Body of pancreas (tissue), 4 donors: Measurements from ENCODE around the gene SNAPC5. TPM values are rescaled to one million over a fixed set of nuclear protein-coding genes. Genes with fewer than 3 reads are reported as not detected.
A peak's percentile ranks its signal among the peaks of the same experiment; 100 is the strongest.
"Not testable (repeated sequence)": the region's sequence is repeated elsewhere in the genome, so short reads cannot be mapped to it uniquely, and the experiment has no call there.

Experiments
- ATAC-seq: fragments of 150-250 bp; one replicate; pipeline ENCODE4 v1.9.1; 2016
- DNase-seq, 4 donors: peaks; one replicate each; pipeline ENCODE4 v3.0.0-alpha.2; 2019
- H3K27ac ChIP-seq, 4 donors: fragments of 200-600 bp; sonication (generic); 1 replicate in 3 of 4; 2 replicates in 1 of 4; pipeline versions ENCODE4 v1.5.1 to v1.6.1; 2016 to 2019; ENCODE audit warnings: mild to moderate bottlenecking in 1 of 4, mixed read lengths in 1 of 4, moderate library complexity in 1 of 4
- H3K27me3 ChIP-seq, 2 donors: fragments of 200-600 bp; sonication (generic); one replicate each; pipeline ENCODE4 v1.6.0; 2016; ENCODE audit warnings: mild to moderate bottlenecking in 1 of 2
- H3K36me3 ChIP-seq, 2 donors: fragments of 200-600 bp; sonication (generic); replicated peaks in 1 of 2; 2 replicates each; pipeline ENCODE4 v1.5.1; 2016; ENCODE audit warnings: low read depth in 2 of 2; ENCODE audit not compliant: insufficient read depth in 1 of 2
- H3K4me1 ChIP-seq: fragments of 200-600 bp; sonication (generic); one replicate; pipeline ENCODE4 v1.6.0; 2016
- H3K4me3 ChIP-seq, 2 donors: fragments of 200-600 bp; sonication (generic); 1 replicate in 1 of 2; 2 replicates in 1 of 2; pipeline ENCODE4 v1.5.1; 2016 to 2019
- H3K9me3 ChIP-seq, 3 donors: fragments of 200-600 bp; sonication (generic); 1 replicate in 2 of 3; 2 replicates in 1 of 3; pipeline ENCODE4 v1.5.1; 2016
- POLR2A ChIP-seq, 3 donors: fragments of 450-650 bp; IDR thresholded peaks; one replicate each; pipeline ENCODE4 v1.6.1; 2016; ENCODE audit warnings: antibody characterized with exemption in 3 of 3, mild to moderate bottlenecking in 2 of 3
- WGBS, 2 donors: methylation state at CpG; one replicate each; pipeline ENCODE4 v1.1.5; 2017; 5-methylcytosine and 5-hydroxymethylcytosine counted together
- intact Hi-C: fragments of 100-400 bp; cut with DNase I; formaldehyde crosslinking; loops from one replicate; pipeline ENCODE4 v1.15.1; 2023
- total RNA-seq, 2 donors: library from RNA; depleted of rRNA; stranded (reverse); fragments of >200 nt; gene quantifications; one replicate each; pipeline ENCODE4 v1.1.0, GENCODE V29; 2016
- TF ChIP-seq, protein P1 (sequence below), 7 experiments: fragments of 450-650 bp in 4 of 7; fragments of 200-600 bp in 3 of 7; sonication (generic) in 3 of 7; IDR thresholded peaks; one replicate each; pipeline ENCODE4 v1.5.1; 2016 to 2019; ENCODE audit warnings: antibody characterized with exemption in 7 of 7

Gene SNAPC5
- total RNA-seq, 2 donors from 2014 or later = 13.5 to 14.5 TPM

- intact Hi-C loops = no loop called here
- DNase-seq = no peak
- no peaks in the 10 kb centered on the region for H3K9me3 ChIP-seq
- H3K36me3 ChIP-seq = peaks cover 10 to 25% of the 10 kb centered on the region in 2 donors
- TF ChIP-seq POLR2A (IDR thresholded peaks at IDR 0.05) = no peak
- TF ChIP-seq, protein P1, sequence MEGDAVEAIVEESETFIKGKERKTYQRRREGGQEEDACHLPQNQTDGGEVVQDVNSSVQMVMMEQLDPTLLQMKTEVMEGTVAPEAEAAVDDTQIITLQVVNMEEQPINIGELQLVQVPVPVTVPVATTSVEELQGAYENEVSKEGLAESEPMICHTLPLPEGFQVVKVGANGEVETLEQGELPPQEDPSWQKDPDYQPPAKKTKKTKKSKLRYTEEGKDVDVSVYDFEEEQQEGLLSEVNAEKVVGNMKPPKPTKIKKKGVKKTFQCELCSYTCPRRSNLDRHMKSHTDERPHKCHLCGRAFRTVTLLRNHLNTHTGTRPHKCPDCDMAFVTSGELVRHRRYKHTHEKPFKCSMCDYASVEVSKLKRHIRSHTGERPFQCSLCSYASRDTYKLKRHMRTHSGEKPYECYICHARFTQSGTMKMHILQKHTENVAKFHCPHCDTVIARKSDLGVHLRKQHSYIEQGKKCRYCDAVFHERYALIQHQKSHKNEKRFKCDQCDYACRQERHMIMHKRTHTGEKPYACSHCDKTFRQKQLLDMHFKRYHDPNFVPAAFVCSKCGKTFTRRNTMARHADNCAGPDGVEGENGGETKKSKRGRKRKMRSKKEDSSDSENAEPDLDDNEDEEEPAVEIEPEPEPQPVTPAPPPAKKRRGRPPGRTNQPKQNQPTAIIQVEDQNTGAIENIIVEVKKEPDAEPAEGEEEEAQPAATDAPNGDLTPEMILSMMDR (IDR thresholded peaks at IDR 0.05) = no peak
- H3K4me3 ChIP-seq = no peak overlapping the region
- no peak for ATAC-seq
- 41 to 71% methylated on average over 10 of the region's 10 CpGs for WGBS, 2 donors
- H3K27ac ChIP-seq = no peak overlapping the region
- H3K4me1 ChIP-seq = peaks cover 38% of the 10 kb centered on the region
- H3K27me3 ChIP-seq = no peaks in the 10 kb centered on the region
Measured at GRCh38 chr15:66502491-66502890, 4.9 kb upstream of the SNAPC5 start.

DNA sequence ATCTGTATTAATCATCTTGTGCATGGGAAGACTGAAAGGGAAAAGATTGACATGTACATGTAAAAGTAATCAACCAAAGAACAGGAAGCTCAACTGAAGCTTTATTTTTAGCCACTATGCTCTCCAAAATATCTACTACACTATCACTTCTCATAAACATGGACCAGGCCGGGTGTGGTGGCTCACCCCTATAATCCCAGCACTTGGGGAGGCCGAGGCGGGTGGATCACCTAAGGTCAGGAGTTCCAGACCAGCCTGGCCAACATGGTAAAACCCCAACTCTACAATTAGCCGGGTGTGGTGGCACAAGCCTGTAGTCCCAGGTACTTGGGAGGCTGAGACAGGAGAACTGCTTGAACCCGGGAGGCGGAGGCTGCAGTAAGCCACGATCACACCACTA is 2.8 kb upstream of the SNAPC5 start:
- H3K9me3 ChIP-seq, H3K27me3 ChIP-seq, intact Hi-C loops, DNase-seq, ATAC-seq, H3K4me3 ChIP-seq, H3K27ac ChIP-seq: not testable (repeated sequence)
- Histone ChIP-seq H3K4me1 (peaks cover 49% of the 10 kb centered on the region), H3K36me3 (peaks cover 10 to 25% of the 10 kb centered on the region in 2 donors)
- WGBS, 2 donors = 80 to 84% methylated on average over 7 of the region's 7 CpGs

GRCh38 chr15:66498501-66499386 is 1.2 kb upstream of the SNAPC5 start:
- ATAC-seq = no peak
- WGBS, 2 donors = 34 to 50% methylated on average over 3 of the region's 3 CpGs
- peak overlapping the region in 3 of 4 donors; percentile 82 to 89 (median 88) for H3K27ac ChIP-seq

GRCh38 chr15:66496951-66497501 is 536 bp downstream of the SNAPC5 start:
- Histone ChIP-seq H3K36me3 (peaks cover 10 to 28% of the 10 kb centered on the region in 2 donors), H3K4me1 (peaks cover 32% of the 10 kb centered on the region), H3K4me3 (peak overlapping the region; percentile 50 to 73), H3K27me3 (no peaks in the 10 kb centered on the region), H3K27ac (peak overlapping the region; percentile 82 to 89 (median 88)), H3K9me3 (no peaks in the 10 kb centered on the region)
- TF ChIP-seq POLR2A (IDR thresholded peaks at IDR 0.05) = no peak
- TF ChIP-seq, protein P1 (IDR thresholded peaks at IDR 0.05) = no peak
- DNase-seq (peak in 2 of 4 donors; percentile 13 to 18), ATAC-seq (peak; percentile 15)
- intact Hi-C loops = loop anchor here (10.0 kb wide), 1 partner anchor 112 kb away; the partner anchor contains the start of gene MAP2K1
- WGBS, 2 donors = 0 to 7% methylated on average over 4 to 17 of the region's 17 CpGs

More at GRCh38 chr15:66498501-66499386, 1.2 kb upstream of the SNAPC5 start:
- intact Hi-C loops = loop anchor here (10.0 kb wide), 1 partner anchor 114 kb away; the partner anchor contains the start of gene MAP2K1
- Histone ChIP-seq H3K4me1 (peaks cover 47% of the 10 kb centered on the region), H3K27me3 (no peaks in the 10 kb centered on the region), H3K36me3 (peaks cover 10 to 25% of the 10 kb centered on the region in 2 donors), H3K9me3 (no peaks in the 10 kb centered on the region), H3K4me3 (no peak overlapping the region)
- no peak for TF ChIP-seq POLR2A (IDR thresholded peaks at IDR 0.05)
- TF ChIP-seq, protein P1 (IDR thresholded peaks at IDR 0.05) = peak in 5 of 7 experiments; percentile 28 to 48 (median 42)
- DNase-seq = no peak

GRCh38 chr15:66494262-66494661 is 3.3 kb downstream of the SNAPC5 start:
- TF ChIP-seq POLR2A (IDR thresholded peaks at IDR 0.05) = no peak
- TF ChIP-seq, protein P1 (IDR thresholded peaks at IDR 0.05) = no peak
- H3K4me1 ChIP-seq = peaks cover 33% of the 10 kb centered on the region
- WGBS, 2 donors = 74 to 89% methylated on average over 2 of the region's 2 CpGs

More at GRCh38 chr15:66494262-66494661, 3.3 kb downstream of the SNAPC5 start:
- ATAC-seq = no peak
- no peak overlapping the region for H3K4me3 ChIP-seq
- no peaks in the 10 kb centered on the region for H3K9me3 ChIP-seq
- H3K36me3 ChIP-seq = peaks cover 0 to 8% of the 10 kb centered on the region in 2 donors
- DNase-seq = no peak
- intact Hi-C loops = loop anchor here (10.0 kb wide), 1 partner anchor 109 kb away; the partner anchor contains the start of gene MAP2K1
- no peaks in the 10 kb centered on the region for H3K27me3 ChIP-seq
- no peak overlapping the region for H3K27ac ChIP-seq
